HG03342 (cell line): ENCODE results near the gene GCNT2.
"Not testable (repeated sequence)": the region's sequence is repeated elsewhere in the genome, so short reads cannot be mapped to it uniquely, and the experiment has no call there.

Source experiments
- ATAC-seq: cut with Tn5 transposase; IDR thresholded peaks from one replicate; pipeline ENCODE4 v1.9.1; 2021; ENCODE audit warnings: mild to moderate bottlenecking, moderate library complexity; ENCODE audit not compliant: unreplicated experiment

GCNT2 gene

DNA sequence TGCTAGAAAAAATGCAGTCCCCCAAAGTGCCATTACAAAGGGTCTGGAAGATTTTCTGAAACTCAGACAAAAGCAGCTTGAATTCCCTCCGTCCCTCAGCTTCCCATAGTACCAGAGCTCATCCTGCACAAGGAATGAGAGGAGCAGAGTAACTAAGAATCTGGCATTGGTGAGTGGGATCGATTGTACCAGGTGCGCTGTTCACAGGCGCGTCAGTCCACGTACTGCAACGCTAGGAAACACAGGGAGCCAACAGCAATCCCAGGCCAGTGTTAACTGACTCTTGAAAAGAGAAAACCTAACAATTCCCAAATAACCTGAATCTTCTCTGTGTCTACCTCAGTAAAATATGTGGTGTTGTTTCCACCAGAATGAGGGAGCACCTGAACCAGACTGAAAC, 77.9 kb downstream of the GCNT2 start:
- no peak for ATAC-seq

DNA sequence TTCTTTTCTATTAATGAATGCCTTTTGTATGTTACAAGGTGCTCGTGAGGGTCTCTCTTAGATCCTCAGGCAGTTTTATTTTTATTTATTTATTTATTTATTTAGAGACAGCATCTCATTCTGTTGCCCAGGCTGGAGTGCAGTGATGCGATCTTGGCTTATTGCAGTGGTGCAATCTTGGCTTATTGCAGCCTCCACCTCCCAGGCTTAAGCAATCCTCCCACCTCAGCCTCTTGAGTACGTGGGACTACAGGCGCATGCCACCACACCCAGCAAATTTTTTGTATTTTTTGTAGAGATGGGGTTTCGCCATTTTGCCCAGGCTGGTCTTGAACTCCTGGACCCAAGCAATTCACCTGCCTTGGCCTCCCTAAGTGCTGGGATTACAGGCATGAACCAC, 79.5 kb downstream of the GCNT2 start:
- ATAC-seq: not testable (repeated sequence)

DNA sequence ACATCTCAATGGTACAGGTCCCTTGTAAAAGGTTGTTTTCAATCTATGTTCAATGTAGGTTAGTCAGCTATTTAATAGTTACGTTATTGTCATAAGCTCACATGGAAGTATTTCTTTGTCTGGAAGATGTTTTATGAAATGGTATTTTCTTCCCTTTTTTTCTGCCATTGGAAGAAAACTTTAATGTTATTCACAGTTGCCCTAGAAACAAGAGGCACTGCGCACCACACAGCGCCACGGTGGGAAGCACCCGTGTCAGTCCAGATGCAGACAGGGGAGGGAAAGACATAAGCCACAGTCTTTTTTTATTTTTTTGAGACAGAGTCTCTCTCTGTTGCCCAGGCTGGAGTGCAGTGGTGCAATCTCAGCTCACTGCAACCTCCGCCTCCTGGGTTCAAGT, 82.1 kb downstream of the GCNT2 start:
- ATAC-seq: no peak

DNA sequence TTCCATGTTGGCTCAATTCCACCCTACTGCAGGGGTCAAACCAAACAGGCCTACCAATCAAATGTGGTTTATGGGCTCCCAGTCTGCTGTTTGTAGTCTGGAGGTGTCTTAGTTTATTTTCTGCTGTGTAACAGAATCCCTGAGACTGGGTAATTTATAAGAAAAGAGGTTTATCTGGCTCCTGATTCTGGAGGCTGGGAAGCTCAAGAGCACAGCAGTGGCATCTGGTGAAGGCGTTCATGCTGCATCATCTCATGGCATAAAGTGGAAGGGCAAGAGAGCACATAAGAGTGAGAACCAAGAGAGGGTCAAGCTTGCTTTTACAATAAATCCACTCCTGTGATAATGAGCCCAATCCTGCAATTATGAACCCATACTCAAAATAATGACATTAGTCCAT, 87.9 kb downstream of the GCNT2 start:
- no peak for ATAC-seq

DNA sequence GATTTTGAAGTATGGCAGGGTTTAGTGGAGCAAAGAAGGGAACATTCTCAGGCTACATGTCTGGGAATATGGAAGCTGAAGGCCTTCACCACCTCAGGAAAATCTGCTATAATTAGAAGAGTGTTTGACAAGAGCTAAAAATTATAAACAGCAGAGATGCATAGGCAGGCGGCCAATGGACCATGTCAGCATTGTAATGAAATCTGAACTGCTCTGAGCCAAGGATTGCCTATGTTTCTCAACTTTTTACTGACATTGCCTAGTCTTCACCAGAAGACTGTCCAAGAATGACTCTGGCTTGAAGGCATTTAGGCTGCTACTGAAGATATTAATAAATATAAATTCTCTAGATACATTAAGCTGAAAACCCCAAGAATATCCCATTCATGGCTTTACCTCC, 89.1 kb downstream of the GCNT2 start:
- ATAC-seq: no peak

DNA sequence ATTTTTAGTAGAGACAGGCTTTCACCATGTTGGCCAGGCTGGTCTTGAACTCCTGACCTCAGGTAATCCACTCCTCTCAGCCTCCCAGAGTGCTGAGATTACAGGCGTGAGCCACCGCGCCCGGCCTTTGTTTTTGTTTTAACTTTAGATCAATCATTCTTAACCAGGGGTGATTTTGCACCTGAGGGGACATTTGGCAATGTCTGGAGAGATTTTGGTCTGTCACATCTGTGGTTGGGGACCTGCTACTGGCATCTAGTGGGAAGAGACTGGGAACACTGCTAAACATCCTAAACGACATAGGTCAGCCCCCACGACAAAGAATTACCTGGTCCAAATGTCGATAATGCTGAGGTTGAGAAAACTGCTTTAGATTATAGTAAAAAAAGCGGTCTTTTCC, 91.0 kb downstream of the GCNT2 start:
- ATAC-seq: no peak

DNA sequence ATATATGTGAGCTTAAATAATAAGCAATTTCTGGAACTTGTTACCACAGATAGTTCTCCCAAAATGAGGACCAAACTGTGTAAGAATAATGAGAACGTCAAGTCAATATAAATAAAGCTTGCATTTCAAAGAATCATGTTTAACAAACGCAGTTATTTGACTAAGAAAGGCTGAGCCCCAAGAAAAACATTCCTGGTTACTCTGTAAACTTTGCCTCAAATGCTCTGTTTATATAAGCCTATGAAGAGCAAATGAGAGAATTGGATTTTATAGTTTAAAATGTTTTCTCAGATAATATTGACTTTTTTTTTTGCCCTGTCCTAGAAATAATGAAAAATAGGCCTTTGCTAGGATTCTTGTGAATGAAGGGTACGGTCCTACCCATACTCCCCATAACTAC, 91.9 kb downstream of the GCNT2 start:
- no peak for ATAC-seq

DNA sequence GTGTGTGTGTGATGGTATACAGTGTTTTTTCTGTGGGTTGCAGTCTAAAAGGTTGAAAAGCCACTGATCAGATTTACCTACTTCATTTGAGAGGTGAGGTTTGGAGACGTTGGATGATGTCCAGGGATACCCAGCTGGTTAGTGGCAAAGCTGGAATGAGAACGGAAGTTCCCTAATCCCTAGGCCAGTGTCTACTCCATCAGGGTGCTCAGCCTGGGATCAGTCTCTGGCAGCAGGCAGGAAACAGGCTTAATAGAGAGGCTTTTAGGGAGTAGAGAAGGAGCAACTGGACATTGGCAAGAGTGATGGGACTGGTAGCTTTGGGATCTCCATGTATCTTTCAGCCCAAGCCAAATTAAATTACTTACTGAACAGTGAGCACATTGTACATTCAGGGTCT, 92.6 kb downstream of the GCNT2 start:
- ATAC-seq: no peak

DNA sequence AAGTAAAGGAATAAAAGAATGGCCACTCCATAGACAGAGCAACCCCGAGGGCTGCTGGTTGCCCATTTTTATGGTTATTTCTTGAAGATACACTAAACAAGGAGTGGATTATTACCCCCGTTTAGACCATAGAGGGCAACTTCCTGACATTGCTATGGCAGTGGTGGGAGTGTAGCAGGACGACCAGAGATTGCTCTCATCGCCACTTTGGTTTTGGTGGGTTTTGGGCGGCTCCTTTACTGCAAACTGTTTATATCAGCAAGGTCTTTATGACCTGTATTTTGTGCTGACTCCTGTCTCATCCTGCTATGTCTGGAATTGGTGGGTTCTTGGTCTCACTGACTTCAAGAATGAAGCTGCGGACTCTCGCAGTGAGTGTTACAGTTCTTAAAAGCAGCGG, 94.5 kb downstream of the GCNT2 start:
- ATAC-seq: no peak

DNA sequence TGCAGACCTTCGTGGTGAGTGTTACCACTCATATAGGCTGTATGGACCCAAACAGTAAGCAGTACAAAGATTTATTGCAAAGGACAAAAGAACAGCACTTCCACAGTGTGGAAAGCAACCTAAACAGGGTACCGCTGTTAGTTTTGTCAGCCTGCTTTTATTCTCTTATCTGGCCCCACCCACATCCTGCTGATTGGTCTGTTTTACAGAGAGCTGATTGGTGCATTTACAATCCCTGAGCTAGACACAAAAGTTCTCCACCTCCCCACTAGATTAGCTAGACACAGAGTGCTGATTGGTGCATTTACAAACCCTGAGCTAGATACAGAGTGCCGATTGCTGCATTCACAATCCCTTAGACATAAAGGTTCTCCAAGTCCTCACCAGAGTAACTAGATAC, 95.1 kb downstream of the GCNT2 start:
- ATAC-seq: not testable (repeated sequence)

DNA sequence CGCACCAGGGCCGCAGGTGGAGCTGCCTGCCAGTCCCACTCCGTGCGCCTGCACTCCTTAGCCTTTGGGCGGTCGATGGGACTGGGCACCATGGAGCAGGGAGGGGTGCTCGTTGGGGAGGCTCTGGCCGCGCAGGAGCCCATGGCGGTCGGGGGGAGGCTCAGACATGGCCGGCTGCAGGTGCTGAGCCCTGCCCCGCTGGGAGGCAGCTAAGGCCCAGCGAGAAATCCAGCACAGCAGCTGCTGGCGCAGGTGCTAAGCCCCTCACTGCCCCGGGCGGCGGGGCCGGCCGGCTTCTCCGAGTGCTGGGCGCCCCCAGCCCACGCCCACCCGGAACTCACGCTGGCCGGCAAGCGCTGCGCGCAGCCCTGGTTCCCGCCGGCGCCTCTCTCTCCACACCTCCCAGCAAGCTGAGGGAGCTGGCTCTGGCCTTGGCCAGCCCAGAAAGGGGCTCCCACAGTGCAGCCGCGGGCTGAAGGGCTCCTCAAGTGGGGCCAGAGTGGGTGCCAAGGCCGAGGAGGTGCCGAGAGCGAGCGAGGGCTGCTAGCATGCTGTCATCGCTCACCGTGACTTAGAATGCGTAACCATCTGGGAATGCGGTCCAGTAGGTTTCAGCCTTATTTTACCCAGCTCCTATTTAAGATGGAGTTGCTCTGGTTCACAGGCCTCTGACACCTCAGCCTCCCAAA, 96.0 kb downstream of the GCNT2 start:
- ATAC-seq: no peak

DNA sequence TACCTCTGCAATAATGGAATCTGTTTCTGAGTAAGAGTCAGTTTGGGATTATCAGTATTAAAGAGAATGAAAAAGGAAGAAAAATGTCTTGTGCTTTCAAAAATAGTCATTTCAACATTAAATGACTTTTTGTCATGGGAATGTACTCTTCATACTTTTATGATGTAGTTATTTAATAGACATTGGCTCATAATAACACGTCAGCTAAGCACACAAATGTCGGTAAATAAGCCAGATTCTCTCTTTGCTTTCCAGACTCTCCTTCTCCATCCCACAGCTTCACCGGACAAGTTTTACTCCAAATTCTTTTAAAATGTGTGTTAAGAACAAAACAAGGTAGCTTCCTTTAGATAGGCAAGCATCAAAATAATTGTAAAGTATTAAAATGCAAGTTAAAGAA, 97.3 kb downstream of the GCNT2 start:
- no peak for ATAC-seq

DNA sequence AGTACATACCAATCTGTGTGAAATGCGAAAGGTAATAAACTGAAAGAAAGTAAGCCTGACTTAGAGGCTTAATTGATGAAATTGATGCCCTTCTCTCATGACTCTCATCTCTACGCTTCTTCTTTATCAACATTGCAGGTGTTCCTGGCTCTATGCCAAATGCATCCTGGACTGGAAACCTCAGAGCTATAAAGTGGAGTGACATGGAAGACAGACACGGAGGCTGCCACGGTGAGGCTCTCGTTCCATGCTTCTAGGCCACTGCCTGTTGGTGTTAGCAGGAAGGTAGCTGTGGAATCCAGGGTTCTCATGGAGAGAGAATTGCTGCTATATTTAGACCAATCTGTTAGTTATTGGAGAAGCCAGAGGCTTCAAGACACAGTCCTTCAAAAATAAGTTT, 100.1 kb downstream of the GCNT2 start:
- no peak for ATAC-seq

DNA sequence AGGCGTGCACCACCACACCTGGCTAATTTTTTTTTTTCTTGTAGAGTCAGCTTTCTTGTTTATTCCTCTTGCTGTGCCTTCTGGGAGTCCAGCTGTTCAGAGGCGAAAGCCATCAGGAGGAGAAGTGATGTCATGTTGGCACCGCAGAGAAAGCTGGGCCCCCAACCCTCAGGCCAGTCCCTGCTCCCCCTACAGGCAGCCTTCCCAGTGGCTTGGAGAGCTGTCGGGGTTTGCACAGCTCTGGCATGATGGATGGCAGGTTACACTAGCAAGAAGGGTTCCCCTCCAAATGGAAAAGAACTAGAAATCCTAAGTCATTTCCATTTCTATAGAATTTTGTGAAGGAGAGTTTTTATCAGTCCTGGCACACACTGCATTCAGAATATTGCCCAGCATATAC, 100.7 kb downstream of the GCNT2 start:
- ATAC-seq: no peak

DNA sequence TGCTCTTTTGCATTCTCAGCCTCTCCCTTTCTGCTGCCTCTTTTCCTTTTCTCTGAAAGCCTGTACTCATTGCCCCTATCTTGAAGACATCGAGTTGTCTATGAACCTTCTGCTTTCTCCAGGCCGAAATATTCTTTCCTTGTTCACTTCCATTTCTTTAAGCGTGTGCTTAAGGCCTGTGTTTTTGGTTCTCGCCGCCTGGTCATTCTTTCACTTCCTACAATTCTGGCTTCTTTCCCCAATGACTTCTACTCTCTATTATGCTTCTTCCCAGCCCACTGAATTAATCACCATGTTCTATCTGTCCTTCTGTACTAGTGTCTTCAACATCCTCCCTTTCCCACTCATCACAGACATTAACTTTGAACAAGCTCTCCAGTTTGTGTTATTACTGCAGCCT, 103.7 kb downstream of the GCNT2 start:
- no peak for ATAC-seq

DNA sequence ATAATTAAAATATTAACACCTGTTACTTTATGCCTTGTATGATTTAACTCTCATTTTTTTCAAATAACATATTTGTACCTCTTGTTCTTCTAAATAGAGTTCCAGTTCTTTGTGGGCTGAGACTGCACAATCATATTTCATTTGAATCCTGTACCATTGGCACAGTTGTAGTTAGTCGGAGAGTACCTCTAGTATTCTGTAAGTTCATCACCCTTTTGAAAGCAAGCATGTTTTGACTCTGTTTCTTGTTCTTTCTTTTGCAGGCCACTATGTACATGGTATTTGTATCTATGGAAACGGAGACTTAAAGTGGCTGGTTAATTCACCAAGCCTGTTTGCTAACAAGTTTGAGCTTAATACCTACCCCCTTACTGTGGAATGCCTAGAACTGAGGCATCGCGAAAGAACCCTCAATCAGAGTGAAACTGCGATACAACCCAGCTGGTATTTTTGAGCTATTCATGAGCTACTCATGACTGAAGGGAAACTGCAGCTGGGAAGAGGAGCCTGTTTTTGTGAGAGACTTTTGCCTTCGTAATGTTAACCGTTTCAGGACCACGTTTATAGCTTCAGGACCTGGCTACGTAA, 105.1 kb downstream of the GCNT2 start:
- no peak for ATAC-seq

DNA sequence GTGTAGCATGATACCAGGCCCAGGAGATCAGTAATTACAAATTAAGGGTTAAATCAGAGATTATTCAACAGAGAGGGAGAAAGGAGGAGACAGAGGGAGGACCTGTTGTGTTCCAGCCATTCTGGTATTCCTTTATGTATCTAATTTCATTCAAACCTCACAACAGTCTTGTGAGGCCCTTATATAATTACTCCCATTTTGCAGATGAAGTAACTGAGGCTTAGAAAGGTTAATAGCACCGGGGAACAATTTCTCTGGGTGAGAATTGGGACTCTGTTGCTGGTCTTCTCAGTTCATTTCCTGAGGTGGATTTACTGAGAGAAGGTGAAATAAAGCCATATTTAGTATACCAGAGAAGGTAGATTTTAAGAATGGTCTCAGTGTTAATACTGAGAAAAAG, 106.6 kb downstream of the GCNT2 start:
- no peak for ATAC-seq

DNA sequence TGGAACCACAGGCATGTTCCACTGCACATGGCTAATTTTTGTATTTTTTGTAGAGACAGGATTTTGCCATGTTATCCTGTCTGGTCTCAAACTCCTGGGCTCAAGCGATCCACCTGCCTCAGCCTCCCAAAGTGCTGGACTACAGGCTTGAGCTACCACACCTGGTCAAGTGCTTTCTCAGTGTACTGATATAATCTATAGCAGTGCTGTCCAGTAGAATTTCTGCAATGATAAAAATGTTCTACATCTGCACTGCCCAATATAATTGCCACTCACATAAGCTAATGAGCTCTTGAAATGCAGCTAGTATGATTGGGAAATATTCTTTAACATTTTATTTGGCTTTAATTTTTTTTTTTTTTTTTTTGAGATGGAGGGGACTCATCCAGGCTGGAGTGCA, 109.0 kb downstream of the GCNT2 start:
- ATAC-seq: no peak

DNA sequence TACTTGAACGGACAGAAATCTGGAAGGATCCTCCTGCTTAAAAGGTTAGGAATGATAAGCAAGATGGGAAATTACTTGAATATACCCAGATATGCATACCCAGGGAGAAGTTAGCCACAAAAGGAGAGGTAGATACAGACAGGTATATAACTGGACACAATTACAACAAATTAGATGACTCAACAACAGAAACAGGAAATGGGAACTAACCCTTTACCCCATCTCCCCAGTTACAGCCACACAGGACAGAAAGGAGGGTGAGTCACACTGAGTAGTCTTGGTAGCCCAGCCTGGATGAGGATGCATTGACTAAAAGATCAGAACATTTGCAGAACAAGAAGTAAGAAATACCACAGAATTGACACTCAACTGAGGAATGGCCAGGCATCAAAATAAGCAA, 112.1 kb downstream of the GCNT2 start:
- peak; percentile 97 for ATAC-seq

DNA sequence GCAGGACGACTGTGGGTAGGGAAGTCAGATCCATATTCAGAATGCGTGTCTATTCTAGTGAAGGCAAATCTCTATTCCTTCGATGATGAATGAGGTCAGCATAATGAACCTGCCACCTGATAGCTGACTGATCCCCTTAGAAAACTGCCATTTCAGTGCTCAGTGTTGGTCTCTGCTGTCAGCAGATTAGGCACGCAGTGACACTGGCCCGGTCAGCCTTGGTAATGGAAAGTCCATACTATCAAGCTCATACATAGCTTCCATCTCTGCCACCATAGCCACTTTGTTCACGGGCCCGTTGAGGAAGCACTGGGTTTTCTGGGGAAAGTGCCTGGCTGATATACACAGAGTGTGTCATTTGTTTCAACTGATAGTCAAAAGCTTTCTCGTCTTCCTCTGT, 119.3 kb downstream of the GCNT2 start:
- ATAC-seq: no peak

DNA sequence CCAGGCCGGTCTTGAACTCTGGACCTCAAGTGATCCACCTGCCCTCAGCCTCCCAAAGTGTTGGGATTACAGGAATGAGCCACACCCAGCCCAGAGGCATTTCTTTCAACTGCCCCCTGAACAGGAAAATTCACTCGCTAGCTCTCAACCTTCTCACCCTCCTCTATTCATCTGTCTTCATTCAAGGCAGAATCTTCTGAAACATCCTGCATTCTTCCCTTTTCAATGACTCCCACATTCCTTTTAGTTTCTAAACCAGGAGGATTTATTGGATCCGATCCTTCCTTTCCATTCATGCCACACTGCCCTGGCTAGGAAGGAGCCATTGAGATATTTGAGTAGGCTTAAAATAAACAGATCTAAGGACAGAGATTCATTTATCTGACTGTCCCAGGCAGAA, 120.4 kb downstream of the GCNT2 start:
- no peak for ATAC-seq

DNA sequence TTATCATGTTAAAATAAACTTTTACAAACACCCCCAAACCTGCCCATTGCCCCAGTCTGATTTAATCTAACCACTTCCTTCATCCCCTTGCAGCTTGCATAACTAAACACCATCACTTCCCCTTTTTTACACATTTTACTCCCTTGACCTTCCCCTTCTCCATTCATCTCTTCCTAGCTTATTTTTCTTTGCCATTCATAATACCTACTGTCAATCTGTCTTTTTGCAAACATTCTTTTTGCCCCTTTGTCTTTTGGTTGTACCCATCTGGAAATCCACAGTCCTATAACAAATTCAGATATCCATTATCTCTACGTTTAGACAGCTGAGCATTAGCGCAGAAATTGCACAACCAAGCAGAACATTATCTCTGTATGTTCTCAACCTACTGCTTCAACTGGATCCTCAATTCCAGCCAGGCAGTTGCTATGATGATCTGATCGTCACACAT, 122.1 kb downstream of the GCNT2 start:
- ATAC-seq: peak; percentile 89

DNA sequence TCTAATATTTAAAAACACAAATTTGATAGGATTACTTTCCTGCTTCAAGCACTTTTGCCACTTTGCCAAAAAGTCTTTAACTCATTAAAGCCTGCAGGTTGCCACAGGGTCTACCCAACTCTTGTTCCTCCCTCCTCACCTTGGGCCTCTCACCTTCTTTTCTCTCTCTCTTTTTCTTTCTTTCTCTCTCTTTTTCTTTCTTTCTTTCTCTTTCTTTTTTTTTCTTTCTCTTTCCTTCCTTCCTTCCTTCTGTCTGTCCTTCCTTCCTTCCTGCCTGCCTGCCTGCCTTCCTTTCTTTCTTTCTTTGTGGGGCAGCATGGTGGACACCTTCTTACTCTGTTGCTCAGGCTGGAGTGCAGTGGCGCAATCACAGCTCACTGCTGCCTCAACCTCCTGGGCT, 123.1 kb downstream of the GCNT2 start:
- ATAC-seq: no peak
